GM19455 (cell line): Measurements from ENCODE around the gene POTEC.
"Not testable (repeated sequence)": the region's sequence is repeated elsewhere in the genome, so short reads cannot be mapped to it uniquely, and the experiment has no call there.

Experiments used
- ATAC-seq: cut with Tn5 transposase; IDR thresholded peaks from one replicate; pipeline ENCODE4 v1.9.1; 2021; ENCODE audit not compliant: unreplicated experiment

Gene POTEC

DNA sequence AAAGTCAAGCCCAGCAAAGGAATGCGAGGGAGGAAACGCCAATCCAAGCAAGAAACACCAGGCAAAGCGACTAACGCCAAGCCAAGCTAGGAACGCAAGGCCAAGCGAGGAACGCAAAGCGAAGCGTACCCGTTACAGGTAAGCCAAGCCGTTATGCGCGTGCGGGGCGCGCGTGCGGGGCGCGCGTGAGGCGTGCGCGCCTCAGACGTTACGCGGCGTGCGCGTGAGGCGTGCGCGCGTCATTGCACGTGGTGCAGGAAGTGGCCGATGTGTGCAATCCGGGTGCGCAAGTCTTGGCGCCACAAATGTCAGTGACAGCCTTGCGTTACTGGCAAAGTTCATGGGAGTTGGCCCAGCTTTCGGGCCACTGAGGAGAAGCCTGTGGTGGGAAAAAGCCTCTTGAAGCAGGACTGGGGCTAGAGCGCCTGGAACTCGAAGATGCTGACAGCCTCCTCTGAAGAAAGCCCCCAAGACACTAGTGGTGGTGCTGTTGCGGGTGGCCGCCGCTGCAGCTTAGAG, at the start of gene POTEC:
Gene POTEC, minus strand, starts transcription at position 155 of the 519 bp plus-strand sequence. CDS start 454 bp downstream, outside the sequence.
- not testable (repeated sequence) for ATAC-seq

DNA sequence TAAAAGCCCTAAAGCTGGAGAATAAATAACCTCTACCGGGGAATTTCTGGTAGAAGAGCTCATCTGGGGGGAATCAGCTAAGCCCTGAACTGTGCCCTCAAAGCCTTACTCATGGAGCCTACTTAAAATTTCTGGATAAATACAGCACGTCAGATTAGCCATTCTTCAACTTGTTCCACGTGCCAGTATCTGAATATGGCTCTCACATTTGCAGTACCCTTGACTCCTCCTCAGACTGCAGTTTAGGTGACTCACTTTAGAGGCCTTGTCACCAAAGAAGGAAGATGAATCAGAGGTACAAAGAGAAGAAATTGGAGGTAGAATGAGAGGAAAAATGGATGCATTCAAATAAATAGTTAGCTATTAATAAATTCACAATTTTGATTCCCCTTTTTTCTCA, 34.6 kb upstream of the POTEC start:
- no peak for ATAC-seq

DNA sequence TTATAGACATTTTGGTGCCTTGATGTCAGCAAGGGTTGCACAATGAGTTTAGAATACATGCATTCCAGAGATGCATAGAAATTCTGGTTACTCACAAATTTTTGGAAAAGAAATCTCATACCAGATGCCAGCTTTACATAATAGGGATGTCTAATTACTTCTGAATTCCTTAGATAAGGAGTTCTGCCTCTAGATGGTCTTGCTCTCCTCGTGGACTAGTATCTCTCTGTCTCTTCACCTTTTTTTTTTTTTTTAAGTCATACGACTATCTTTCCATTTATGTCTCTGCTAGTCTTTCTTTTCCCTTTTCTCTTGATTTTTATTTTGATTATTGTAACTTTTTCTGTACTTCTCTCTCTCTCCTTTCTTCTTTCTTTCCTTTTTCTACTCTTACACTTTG, 16.1 kb upstream of the POTEC start:
- ATAC-seq, result not testable (repeated sequence)

DNA sequence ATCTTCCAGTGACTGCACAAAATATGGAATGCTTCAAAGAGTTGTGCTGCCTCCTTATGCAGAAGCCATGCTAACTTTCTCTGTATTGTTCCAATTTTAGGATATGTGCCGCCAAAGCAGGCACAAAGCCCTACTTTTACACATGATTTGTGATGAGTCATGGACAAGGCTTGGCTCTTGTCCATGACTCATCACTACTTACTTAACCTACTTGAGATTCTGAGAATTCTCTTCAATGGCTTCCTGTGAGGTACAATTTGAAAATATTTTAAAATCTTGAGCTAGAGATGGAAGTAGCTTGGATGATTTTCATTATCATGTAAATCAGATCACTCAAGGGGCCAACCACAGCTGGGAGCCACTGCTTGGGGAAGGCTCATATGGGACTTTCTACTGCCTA, 11.7 kb downstream of the POTEC start:
- not testable (repeated sequence) for ATAC-seq

DNA sequence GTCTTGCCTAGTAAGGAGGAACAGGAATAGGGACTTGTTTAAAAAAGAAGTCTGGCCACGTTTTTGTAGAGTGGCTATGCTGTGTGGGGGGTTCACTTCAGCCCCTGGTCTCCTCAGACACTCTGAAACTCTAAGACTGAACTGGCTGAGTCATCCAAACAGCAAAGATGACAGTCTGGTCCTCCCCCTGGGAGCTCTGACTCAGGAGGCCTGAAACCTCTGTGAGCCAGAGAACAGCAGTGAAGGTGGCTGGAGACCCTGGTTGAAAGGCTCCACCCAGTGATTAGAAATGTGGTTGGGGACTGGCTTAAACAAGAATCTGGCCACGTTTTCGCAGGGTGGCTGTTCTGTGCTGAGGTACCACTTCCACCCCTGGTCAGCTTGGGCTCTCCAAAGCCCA, 32.7 kb downstream of the POTEC start:
- not testable (repeated sequence) for ATAC-seq

DNA sequence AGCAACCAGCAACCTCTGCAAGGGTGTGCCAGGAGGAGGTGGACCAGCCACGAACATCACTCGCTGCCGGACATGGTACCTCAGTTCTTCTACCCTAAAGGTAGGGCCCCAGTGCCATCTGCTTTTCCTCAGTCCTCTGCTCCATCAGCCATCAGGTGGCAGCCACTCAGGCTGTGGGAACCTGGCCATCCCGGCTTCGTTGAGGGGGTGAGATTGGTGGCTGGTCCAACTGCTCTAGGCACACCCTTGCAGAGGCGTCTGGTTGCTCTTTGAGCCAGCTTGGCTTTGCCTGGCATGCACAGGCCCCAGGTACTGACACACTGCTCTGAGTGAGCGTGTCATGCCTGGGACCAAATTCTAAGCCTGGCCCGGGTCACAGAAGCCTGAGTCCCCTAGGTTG, 39.7 kb downstream of the POTEC start:
- not testable (repeated sequence) for ATAC-seq

DNA sequence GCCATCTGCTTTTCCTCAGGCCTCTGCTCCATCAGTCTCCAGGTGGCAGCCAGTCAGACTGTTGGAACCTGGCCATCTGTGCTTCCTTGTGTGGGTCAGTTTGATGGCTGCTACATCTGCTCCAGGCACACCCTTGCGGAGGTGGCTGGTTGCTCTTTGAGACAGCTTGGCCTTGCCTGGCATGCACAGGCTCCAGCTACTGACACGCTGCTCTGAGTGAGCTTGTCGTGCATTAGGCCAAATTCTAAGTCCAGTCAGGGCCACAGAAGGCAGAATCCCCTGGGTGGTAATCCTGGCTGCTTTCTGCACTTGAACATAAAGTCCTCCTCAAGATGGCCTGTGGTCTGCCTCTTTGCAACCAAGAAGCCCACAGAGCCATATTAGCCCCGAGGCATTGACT, 41.5 kb downstream of the POTEC start:
- ATAC-seq, result not testable (repeated sequence)

DNA sequence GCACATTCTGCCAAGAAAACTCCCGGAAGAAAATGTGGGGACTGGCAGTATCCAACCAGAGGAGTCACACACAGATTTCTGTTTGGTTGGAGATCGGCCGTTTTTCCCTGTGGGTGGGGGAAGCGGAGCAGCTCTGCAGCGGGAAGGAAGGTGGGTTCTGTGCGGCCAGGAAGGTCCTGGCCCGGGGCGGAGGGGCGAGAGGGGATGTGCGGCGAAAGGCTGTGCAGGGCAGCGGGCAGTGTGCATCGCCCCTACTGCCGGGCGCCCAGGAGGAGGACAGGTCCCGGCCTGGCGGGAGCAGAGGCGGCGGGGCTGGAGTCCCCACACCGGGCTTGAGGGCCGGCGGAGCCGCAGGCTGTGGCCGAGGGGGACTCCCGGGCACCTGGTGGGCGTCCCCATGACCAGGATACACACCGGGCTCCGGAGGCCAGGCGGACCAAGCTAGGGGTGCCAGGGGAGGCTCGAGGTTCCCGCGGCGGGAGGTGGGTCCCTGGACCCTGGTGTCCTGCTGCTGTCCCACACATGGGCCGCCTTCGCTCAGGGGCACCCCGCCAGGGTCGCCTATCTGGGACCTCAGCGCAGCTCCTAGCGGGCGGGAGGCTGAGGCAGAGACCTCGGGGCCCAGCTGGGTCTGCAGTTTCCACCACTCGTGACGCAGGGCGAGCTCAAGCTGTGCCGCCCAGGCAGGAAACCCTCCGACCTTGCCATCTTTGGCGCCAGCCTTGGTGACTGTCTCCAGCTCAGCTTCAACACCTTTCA, 54.0 kb downstream of the POTEC start:
- ATAC-seq, result not testable (repeated sequence)

DNA sequence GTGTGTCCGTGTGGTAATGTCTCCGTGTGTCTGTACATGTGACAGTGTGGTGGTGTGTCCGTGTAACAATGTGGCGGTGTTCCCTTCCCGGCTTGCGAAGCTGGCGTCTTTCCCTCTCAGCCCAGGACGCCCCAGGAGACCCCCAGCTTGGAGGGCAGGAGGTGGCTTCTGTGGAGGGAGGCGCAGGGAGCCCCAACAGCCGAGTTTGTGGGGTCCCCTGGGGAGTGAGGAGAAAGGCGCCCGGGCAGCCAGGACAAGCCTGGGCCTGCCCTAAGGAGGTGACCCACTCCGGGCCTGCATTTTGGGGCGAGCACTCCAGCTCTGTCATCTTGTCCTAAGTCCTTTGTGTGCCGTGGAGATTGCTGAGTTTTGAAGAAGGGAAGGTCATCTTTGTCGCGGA, 54.6 kb downstream of the POTEC start:
- ATAC-seq, result not testable (repeated sequence)

DNA sequence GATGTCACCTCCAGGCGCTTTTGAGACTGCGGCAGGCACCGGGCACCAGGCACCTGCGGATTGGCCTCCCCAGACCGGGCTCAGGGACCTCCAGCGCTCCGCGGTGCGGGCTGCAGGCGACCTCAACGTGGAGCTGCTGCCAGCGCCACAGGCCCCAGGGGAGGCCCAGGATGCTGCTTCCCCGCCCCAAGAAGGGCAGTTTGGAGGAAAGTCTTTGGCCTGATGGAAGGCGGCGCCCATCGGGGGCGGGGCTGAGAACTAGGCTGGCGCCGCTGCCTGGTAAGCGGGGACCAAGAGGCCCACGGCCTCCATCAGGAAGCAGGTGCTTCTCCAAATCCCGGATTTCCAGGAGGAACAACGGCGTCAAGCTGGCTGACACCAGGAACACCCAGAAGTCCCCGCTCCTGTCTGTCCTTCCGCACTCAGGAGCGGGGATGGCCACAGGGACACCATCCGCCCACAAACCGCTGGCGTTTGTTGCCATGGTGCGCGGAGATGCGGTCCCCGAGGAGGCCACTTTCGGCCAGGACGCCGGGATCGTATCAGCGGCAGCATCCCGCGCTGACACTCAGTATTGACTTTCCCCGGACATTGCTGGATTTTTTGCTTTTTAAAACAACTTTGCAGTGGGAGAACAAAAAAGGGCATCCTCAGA, 56.3 kb downstream of the POTEC start:
- ATAC-seq, result not testable (repeated sequence)

DNA sequence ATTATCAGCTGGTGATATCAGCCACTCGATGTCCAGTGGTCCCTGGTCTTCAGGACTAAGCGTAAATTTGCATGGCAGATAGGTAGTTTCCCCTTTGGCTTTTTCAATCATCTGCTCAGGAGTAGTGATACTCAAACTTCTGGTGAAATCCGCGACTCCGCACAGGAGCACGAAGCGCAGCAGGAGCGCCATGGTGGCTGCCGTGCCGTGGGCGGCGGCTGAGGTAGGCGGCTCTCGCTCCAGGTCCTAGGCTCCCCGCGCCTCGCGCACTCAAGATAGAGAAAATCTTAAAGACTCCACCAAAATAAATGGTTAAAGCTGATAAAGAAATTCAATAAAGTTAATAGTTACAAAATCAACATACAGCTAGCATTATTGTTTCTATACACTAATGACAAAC, 64.3 kb downstream of the POTEC start:
- ATAC-seq, result not testable (repeated sequence)

DNA sequence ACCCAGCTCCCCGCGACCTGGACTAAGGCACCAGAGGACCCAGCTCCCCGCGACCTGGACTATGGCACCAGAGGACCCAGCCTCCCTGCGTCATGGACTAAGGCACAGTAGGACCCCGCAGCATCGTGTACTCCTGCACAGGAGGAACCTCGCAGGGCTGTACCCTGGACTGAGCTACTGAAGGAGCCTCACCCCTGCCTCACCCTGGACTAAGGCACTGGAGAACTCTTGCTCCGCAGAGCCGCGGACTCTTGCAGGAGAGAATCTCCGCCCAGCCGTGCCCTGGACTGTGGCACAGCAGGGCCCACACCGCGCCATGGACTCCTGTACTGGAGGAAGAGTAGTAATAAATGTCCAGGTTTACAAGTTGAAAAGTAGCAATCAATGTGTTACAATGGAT, 67.9 kb downstream of the POTEC start:
- ATAC-seq, result not testable (repeated sequence)

DNA sequence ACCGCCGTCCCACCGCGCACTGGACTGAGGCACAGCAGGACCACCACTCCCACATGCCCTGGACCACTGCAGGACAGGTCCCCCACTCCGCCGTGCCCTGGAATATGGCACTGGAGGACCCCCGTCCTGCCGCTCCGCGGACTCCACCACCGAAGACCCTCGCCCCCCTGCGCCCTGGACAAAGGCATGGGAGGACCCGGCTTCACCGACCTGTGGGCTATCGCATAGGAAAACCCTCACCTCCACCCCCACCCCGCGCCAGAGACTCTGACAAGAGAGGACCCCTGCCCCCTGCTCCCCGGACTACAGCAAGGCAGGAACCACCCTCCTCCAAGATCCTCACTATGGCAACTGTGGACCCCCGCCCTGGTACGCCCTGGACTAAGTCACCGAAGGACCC, 68.6 kb downstream of the POTEC start:
- ATAC-seq, result not testable (repeated sequence)

DNA sequence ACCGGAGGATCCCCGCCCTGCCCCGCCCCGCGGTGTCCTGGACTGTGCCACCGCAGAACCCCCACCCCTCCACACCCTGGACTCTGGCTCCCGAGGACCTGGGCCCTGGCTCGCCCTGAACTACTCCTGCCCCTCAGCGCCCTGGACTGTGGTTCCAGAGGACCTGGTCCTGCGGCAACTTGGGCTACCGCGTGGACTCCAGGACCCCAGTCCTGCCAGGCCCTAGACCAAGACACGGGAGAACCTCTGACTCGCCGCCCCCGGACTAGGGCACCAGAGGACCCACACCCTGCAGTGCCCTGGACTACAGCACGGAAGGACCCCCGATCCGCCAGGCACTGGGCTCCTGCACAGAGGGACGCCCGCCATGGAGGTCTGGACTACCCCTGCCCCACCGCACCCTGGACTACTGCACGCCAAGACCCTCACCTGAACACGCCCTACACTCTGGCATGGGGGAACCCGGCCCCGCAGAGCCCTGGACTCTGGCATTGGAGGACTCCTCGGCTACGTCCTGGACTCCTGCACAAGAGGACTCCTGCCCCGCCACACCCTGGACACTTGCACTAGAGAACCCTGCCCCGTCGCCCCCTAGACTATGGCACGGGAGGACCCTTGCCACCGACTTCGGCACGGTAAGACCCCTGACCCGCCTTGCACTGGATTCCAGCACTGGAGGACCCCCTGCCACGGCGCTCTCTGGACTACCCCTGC, 69.2 kb downstream of the POTEC start:
- ATAC-seq, result not testable (repeated sequence)

DNA sequence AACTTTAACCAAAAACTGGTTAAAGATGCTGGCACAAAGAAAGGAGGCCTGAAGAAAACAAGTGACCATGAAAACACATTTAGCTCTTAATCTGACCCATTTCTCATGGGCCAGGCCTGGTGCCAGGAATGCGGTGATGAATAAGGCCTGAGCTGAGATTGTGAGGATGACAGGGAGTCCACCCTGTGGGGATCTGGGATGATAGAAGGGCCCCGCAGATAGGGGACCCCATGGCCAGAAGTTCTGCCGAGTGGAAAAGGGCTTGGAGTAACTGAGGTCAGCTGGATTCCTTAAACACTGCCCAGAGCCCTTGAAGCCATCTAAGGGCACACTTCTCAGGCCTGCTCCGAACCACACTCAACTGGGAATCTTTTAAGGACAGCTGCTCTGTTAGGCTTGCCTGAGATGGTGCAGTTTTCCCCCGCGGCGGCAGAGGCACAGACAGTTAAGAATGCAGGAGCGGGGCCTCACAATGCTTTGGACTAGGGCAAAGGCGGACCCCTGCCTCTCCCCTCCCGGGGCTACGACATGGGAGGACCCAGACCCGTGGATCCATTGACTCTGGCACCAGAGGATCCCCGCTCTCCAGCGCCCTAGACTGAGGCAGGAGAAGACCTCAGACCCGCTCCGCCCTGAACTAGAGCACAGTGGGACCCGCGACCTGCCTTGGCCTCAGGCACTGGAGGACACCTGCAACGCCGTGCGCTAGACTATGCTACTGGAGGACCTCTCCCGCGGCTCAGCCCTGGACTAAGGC, 70.0 kb downstream of the POTEC start:
- not testable (repeated sequence) for ATAC-seq

DNA sequence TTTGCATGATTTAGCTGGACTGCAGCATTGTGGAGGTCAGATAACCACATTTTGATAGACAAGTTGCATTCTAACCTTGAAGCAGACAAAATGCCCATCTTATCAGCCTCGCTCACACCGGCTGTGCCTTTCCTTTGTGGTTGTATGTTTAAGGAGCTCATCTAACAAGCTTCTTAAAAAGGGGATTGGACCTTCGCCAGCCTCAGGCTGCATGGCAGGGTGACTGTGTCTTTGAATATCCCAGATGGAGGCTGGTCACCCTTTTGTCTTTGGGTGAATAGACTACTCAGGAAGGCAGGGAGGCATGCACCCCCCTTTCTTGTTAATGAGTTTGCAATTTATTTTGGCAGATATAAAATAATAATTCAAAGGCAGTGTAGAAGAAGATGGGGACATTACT, 72.1 kb downstream of the POTEC start:
- ATAC-seq, result not testable (repeated sequence)

DNA sequence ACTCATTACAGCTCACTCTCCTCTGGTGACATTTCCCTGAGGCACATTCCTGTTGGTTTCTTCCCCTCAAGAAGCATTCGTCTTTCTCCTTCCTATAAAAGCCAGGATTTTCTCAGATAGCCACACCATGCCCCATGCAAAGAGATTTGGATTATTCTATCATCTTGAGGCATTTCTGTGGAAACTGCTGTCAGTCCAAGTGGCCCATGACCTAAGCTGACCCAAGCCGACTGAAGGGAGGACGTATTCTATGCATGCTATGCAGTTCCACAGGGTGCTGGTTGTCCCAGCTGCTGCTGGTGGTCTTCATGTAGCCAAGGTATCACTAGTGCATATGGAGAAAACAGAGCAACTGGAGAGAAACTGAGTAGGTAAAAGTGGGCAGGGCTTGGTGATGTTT, 73.0 kb downstream of the POTEC start:
- ATAC-seq, result not testable (repeated sequence)

DNA sequence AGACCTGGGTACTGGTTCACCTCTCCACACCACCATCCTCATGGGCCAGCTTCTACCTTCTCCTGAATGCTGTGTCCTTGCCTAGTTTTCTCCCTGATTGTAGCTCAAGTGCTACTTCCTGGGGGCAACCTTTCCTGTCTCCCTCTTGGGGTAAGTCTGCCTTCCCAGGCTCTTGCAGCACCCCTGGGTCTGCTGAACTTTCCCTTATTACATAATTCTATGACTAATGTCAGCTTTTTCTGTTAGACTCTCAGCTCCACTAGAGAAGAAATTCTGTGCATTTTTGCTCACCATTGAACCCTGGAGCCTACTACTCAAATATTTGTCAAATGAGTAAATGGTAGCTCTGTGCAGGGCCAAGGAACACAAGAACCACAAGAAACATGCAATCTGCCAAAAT, 73.4 kb downstream of the POTEC start:
- not testable (repeated sequence) for ATAC-seq

DNA sequence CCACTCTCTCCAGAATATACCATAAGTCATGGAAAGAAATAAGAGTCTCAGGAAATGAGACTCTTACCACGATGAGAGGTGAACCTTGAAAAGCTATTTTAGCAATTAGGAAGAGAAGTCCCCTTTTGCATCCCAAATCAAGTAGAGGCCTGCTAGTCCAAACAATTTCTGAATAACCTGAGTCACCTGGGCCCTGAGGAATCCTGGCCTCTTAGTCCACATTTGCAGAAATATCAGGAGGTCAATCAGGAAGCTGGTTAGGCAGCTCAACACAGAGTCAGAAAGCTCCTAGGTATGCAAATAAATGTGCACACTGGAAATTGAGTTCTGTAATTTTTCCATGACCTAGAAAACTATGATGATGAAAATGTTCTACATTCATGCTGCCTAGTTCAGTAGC, 77.4 kb downstream of the POTEC start:
- not testable (repeated sequence) for ATAC-seq
